ELR (cell line): ENCODE measurements around the gene SLC9A3.
A peak's percentile ranks its signal among the peaks of the same experiment; 100 is the strongest.
"Not testable (repeated sequence)": the region's sequence is repeated elsewhere in the genome, so short reads cannot be mapped to it uniquely, and the experiment has no call there.

Experiments
- DNase-seq: peaks from one replicate; pipeline ENCODE4 v3.0.0-alpha.2; 2015; ENCODE audit warnings: low read depth

The SLC9A3 gene

GRCh38 chr5:489689-490080 lies 34.6 kb downstream of the SLC9A3 start:
- no peak for DNase-seq

DNA sequence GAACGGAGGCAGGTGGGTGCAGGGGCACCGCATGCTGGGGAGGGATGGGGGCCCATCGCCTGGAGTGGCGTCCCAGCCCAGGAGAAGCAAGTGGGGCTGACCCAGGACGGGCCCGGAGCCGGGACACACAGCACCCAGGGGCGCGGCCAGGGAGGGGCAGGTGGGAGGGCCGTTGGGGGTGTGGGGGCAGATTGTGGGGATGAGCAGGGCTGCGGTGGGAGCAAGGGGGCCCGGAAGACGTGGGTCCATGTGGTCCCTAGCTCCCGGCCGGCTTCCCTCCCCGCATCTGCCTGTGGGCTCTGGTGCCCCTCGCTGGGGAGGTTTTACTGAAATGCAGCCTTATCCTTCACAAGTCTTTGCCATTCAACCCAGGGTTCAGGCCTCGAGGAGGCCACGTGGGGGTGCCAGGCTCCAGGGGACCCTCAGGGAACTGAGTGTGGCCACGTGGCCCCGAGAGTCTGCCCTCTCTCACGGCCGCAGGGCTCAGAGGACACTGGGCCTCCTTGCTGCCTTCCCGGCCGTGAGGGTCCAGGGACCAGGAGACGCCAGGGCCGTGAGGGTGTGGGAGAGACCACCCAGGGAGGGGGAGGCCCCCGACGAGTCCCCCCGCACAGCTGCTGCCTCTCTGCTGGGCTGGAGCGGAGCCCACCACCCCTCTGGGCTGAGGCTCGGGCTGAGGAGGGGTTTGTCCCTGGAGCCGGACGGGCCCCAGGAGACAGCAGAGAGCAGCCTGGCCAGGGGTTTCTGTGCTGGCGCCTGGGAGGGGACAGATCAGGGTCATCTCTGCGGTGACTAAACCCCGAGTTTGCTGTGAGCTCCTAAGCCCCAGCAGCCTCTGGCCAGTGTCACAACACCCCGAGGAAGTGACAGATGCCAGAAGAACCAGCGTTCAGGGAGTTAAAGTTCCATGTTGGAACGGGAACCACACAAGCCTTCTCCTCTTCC lies 35.2 kb downstream of the SLC9A3 start:
- no peak for DNase-seq

- no peak for DNase-seq
These were observed 36.0 kb downstream of the SLC9A3 start for GRCh38 chr5:488241-488640.

DNA sequence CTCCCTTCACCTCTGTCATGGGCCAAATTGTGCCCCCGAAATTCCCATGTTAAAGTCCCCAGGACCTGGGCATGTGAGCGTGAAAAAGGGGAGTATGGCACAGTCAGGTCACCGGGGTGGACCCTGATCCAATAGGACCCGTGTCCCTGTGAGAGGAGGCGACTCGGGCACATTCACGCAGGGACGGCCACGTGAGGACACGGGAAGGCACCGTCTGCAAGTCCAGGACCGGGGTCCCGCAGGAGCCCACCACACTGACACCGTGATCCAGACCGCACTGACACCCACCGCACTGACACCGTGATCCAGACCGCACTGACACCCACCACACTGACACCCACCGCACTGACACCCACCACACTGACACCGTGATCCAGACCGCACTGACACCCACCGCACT lies 37.7 kb downstream of the SLC9A3 start:
- not testable (repeated sequence) for DNase-seq

GRCh38 chr5:485946-486491 lies 38.2 kb downstream of the SLC9A3 start:
- peak; percentile 13 for DNase-seq

GRCh38 chr5:485113-485945 lies 38.9 kb downstream of the SLC9A3 start:
- no peak for DNase-seq

GRCh38 chr5:484556-484955 lies 39.7 kb downstream of the SLC9A3 start:
- no peak for DNase-seq

- no peak for DNase-seq
These were observed 40.7 kb downstream of the SLC9A3 start for GRCh38 chr5:483434-484140.

- no peak for DNase-seq
These were observed 41.2 kb downstream of the SLC9A3 start for GRCh38 chr5:483011-483410.

DNA sequence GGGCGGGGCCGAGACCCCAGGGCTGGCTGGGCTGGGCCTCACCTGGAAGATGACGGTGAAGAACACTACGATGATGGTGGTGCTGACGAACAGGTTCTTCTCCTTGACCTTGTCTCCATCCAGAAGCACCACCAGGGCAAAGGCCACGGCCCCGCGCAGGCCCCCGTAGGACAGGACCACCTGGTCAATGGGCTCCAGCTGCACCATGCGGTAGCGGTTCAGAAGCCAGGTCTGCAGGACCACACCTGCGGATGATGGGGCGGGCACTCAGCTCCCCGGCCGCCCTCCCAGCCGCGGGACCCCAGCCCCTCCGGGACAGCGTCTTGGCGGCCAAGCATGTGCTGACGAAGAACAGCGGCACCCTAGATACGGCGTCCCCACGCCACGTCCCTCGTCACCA lies 41.7 kb downstream of the SLC9A3 start:
- DNase-seq = no peak

- DNase-seq = no peak
These were observed 42.2 kb downstream of the SLC9A3 start for GRCh38 chr5:482021-482420.

GRCh38 chr5:481347-481746 lies 42.9 kb downstream of the SLC9A3 start:
- DNase-seq = no peak

DNA sequence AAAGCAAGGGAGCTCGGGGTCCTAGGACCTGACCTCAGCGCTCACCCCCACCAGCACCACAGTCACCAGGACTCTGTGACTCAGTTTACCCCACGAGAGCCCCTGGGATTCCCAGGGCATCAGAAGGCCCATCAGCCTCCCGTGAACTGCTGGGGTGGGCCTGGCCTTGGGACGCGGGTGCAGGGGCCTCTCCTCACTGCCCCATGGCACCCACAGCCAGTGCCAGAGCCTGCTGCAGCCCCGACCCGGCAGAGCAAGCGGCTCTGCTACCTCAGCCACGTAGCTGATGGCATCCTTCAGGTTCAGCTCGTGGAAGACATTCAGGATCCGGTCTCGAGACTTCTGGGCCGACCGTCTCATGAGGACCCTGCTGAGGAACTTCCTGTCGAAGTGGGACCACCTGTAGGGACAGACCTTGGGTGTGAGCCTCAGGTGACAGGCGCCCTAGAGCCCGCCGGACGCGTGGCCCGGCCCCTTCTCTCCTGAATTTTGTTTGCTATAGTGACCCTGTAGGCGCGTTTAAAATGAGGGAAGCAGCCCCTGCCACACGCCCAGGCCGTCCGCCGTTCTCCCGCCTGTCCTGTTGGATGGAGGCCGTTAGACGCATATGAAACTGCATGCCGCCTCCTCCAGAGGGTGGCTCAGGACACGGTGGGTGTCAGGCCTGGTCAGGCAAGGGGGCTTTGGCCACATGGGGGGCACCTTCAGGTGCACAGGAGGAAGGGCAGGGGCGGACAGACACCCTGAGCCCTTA lies 44.5 kb downstream of the SLC9A3 start:
- no peak for DNase-seq

GRCh38 chr5:478982-479535 lies 45.2 kb downstream of the SLC9A3 start:
- no peak for DNase-seq

DNA sequence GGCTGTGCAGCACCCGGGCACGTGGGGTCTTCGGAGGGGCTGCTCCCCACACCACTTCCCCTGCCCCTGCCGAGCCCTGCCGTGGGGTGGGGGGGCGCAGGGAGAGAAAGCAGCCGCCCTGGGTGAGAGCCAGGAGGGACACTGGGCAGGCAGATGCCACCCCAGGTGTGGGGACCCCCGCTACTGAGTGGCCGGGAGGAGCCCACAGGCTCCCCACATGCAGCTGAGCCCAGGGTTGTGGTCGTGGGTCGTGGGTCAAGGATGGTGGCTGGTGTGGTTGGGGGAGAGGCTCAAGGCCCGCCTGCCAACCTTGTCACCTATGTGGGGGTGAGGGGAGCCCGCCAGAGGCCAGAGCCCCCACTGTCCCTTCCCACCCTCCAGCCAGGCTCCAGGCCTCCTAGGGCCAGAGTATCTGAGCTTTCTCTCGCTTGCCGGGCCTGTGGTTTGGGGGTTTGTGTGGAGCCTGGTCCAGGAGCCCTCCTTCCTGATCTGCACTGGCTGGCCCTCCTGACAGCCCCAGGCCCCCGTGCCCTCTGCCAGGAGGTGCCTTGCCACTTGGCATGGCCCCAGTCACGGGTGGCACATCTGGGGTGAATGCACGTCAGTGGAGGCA lies 45.8 kb downstream of the SLC9A3 start:
- no peak for DNase-seq

GRCh38 chr5:477871-478270 lies 46.4 kb downstream of the SLC9A3 start:
- no peak for DNase-seq

- no peak for DNase-seq
These were observed 47.0 kb downstream of the SLC9A3 start for GRCh38 chr5:477247-477646.

- DNase-seq = no peak
These were observed 47.5 kb downstream of the SLC9A3 start for GRCh38 chr5:476814-477175.

DNA sequence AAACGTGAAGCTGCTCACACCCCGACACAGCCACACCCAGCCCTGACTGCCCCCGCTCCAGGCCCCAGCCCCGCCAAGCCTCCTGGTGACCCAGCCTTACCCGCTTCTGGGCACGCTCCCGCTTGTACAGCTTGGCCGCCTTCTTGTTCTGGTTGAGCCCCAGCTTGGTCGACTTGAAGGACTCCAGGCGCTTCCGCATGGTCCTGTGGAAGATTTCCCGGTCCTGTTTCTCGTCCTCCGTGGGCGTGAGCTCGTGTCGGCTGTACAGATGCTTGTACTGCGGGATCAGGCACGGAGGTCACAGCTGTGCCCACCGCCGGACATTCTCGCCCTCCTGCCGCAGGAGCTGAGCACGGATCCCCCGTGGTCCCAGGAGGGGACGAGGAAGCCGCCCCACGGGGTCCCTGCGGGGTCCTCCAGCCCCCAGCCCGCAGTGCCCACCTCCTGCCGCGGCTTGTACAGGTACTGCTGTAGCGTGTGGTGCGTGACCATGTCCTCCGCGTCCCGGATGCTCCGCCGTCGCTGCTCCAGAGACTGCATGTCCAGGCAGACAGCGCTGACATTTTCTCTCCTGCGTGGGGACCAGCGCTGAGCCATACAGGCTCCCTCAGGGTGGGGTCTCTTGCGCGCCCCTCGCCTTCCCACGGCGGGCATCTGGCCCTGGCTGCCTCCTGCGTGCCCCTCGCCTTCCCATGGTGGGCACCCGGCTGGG lies 48.0 kb downstream of the SLC9A3 start:
- no peak for DNase-seq

DNA sequence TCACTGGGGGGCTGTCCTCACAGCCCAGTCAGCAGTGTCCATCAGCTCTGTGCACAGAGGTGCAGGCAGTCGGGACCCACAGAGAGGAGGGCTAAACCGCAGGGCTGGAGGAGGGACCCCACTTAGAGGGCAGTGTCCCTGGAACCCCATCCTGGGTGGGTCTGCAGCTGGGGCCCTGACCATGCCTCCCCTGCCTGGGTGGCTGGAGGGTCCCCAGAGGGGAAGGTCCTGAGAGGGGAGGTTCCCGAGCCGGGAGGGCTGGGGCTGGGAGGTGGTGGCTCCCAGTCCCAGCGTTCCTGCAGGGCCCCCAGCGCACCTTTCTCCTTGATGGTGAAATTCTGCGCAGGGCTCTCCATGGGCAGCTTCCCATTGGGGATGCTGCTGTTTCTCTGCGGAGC lies 48.5 kb downstream of the SLC9A3 start:
- no peak for DNase-seq
